Measurements from ENCODE around the gene ZNF575. TPM values are rescaled to one million over a fixed set of nuclear protein-coding genes. Genes with fewer than 3 reads are reported as not detected.
A peak's percentile ranks its signal among the peaks of the same experiment; 100 is the strongest.

Gene ZNF575
- total RNA-seq, 2 experiments from 2014 or later, result 2.6 to 2.7 TPM

DNA sequence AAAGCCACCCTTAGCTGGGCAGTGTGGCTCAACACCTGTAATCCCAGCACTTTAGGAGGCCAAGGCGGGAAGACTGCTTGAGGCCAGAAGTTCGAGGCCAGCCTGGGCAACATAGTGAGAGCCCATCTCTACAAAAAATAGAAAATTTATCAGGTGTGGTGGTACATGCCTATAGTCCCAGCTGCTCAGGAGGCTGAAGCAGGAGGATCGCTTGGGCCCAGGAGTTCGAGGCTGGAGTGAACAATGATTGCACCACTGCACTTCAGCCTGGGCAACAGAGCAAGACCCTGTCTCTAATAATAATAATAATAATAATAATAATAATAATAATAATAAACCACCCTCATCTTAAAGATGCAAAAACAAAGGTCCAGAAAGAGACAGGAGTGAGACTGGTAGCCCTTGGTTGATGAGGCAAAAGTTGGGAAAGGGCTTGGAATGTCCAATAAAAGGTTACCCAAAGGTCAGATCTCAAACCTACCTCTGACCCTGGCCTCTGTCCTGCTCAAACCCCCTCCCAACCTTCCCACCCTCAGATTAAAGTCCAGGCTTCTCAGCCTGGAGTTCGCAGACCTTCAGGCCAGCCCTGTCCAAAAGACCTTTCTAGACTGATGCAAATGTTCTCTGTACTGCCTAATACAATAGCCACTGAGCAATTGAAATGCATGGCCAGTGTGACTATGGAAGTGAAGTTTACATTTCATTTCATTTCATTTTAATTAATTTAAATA is 9.1 kb downstream of the ZNF575 start:
- ChIA-PET CTCF (no interaction called here), POLR2A (no interaction called here)
- Histone ChIP-seq H3K4me3 (ENCODE audit: low read length) (no peak overlapping the region), H3K4me1 (ENCODE audit: insufficient read depth, low read length) (no peaks in the 10 kb centered on the region), H3K27ac (ENCODE audit: low read depth in 1 of 2, low read length in 2 of 2) (no peak overlapping the region), H3K36me3 (ENCODE audit: insufficient read depth, low read length) (peaks cover 67% of the 10 kb centered on the region), H3K9me3 (ENCODE audit: control insufficient read depth in 1 of 2, insufficient read depth in 1 of 2, low read length in 2 of 2) (peaks cover 0 to 7% of the 10 kb centered on the region in 2 experiments), H3K27me3 (ENCODE audit: control insufficient read depth in 1 of 2, insufficient read depth in 2 of 2, low read length in 2 of 2) (no peaks in the 10 kb centered on the region)
- Mint-ChIP-seq H3K4me3 (no peak overlapping the region), H3K9me3 (peaks cover 4% of the 10 kb centered on the region), H3K36me3 (ENCODE audit: low read depth) (peaks cover 90% of the 10 kb centered on the region), H3K27ac (no peak overlapping the region), H3K27me3 (no peaks in the 10 kb centered on the region), H3K4me1 (ENCODE audit: low read depth) (no peaks in the 10 kb centered on the region)
- no peak for ATAC-seq (ENCODE audit: poor library complexity)
- intact Hi-C loops (cut with DNase I, micrococcal nuclease), result no loop called here
- TF ChIP-seq, protein P1, sequence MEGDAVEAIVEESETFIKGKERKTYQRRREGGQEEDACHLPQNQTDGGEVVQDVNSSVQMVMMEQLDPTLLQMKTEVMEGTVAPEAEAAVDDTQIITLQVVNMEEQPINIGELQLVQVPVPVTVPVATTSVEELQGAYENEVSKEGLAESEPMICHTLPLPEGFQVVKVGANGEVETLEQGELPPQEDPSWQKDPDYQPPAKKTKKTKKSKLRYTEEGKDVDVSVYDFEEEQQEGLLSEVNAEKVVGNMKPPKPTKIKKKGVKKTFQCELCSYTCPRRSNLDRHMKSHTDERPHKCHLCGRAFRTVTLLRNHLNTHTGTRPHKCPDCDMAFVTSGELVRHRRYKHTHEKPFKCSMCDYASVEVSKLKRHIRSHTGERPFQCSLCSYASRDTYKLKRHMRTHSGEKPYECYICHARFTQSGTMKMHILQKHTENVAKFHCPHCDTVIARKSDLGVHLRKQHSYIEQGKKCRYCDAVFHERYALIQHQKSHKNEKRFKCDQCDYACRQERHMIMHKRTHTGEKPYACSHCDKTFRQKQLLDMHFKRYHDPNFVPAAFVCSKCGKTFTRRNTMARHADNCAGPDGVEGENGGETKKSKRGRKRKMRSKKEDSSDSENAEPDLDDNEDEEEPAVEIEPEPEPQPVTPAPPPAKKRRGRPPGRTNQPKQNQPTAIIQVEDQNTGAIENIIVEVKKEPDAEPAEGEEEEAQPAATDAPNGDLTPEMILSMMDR (IDR thresholded peaks at IDR 0.05), result no peak
- no peak for DNase-seq

DNA sequence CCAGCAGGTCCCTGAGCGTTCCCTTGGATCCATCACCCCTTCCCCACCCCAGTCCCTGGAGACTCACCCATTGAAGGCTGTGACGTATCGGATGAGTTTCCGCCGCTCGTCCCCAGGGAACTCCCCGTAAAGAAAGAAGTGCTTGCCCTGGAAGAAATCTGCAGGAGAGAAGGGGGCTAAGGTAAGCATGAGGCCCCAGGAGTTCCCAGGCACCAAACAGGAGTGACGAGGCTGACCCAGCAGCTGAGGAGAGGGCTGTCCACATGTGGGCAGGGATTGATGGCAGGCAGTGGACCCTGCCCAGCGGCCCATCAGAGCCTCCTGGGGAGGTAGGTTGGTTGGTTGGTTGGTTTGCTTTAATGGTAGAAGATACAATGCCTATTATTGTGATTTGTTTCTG is 11.1 kb downstream of the ZNF575 start:
- ChIA-PET POLR2A (no interaction called here), CTCF (interaction anchor here (1.6 kb wide), 1 partner anchor 17 kb away, joined by 3 read pairs; no protein-coding TSS in a partner anchor)
- Histone ChIP-seq H3K4me3 (ENCODE audit: low read length) (no peak overlapping the region), H3K27ac (ENCODE audit: low read depth in 1 of 2, low read length in 2 of 2) (no peak overlapping the region), H3K36me3 (ENCODE audit: insufficient read depth, low read length) (peaks cover 58% of the 10 kb centered on the region), H3K27me3 (ENCODE audit: control insufficient read depth in 1 of 2, insufficient read depth in 2 of 2, low read length in 2 of 2) (no peaks in the 10 kb centered on the region), H3K9me3 (ENCODE audit: control insufficient read depth in 1 of 2, insufficient read depth in 1 of 2, low read length in 2 of 2) (peaks cover 0 to 2% of the 10 kb centered on the region in 2 experiments), H3K4me1 (ENCODE audit: insufficient read depth, low read length) (no peaks in the 10 kb centered on the region)
- H3K27ac Mint-ChIP-seq, result peak overlapping the region; percentile 14
- ATAC-seq (ENCODE audit: poor library complexity), result no peak
- no peak overlapping the region for H3K4me3 Mint-ChIP-seq
- H3K9me3 Mint-ChIP-seq, result peaks cover 3% of the 10 kb centered on the region
- peaks cover 84% of the 10 kb centered on the region for H3K36me3 Mint-ChIP-seq (ENCODE audit: low read depth)
- DNase-seq, result no peak
- TF ChIP-seq, protein P1 (IDR thresholded peaks at IDR 0.05), result no peak
- no peaks in the 10 kb centered on the region for H3K4me1 Mint-ChIP-seq (ENCODE audit: low read depth)
- intact Hi-C loops (cut with DNase I, micrococcal nuclease), result no loop called here
- no peaks in the 10 kb centered on the region for H3K27me3 Mint-ChIP-seq

- ChIA-PET POLR2A (no interaction called here), CTCF (no interaction called here)
- DNase-seq, result no peak
- peak overlapping the region; percentile 49 for H3K27ac Mint-ChIP-seq
- H3K9me3 Mint-ChIP-seq, result no peaks in the 10 kb centered on the region
- ATAC-seq (ENCODE audit: poor library complexity), result no peak
- no peaks in the 10 kb centered on the region for H3K27me3 Mint-ChIP-seq
- Histone ChIP-seq H3K9me3 (ENCODE audit: control insufficient read depth in 1 of 2, insufficient read depth in 1 of 2, low read length in 2 of 2) (no peaks in the 10 kb centered on the region), H3K36me3 (ENCODE audit: insufficient read depth, low read length) (peaks cover 54% of the 10 kb centered on the region), H3K4me3 (ENCODE audit: low read length) (no peak overlapping the region), H3K27me3 (ENCODE audit: control insufficient read depth in 1 of 2, insufficient read depth in 2 of 2, low read length in 2 of 2) (no peaks in the 10 kb centered on the region), H3K27ac (ENCODE audit: low read depth in 1 of 2, low read length in 2 of 2) (no peak overlapping the region), H3K4me1 (ENCODE audit: insufficient read depth, low read length) (no peaks in the 10 kb centered on the region)
- intact Hi-C loops (cut with DNase I, micrococcal nuclease), result no loop called here
- H3K4me3 Mint-ChIP-seq, result no peak overlapping the region
- no peaks in the 10 kb centered on the region for H3K4me1 Mint-ChIP-seq (ENCODE audit: low read depth)
- TF ChIP-seq, protein P1 (IDR thresholded peaks at IDR 0.05), result no peak
- H3K36me3 Mint-ChIP-seq (ENCODE audit: low read depth), result peaks cover 83% of the 10 kb centered on the region
These were observed 12.3 kb downstream of the ZNF575 start for GRCh38 chr19:43545276-43545675.

Data from CD4-positive, alpha-beta T cell (primary cell).